ENCODE results near the gene AMPD2.
"Not testable (repeated sequence)": the region's sequence is repeated elsewhere in the genome, so short reads cannot be mapped to it uniquely, and the experiment has no call there.

GRCh38 chr1:109669949-109670302, 50.3 kb downstream of the AMPD2 start:
- TF ChIP-seq CTCF, POLR2A (IDR thresholded peaks at IDR 0.05): not testable (repeated sequence)
